ENCODE measurements around the gene GDF10. TPM values are rescaled to one million over a fixed set of nuclear protein-coding genes. Genes with fewer than 3 reads are reported as not detected.

GDF10 gene
- total and polyA plus RNA-seq, 2 of the 13 experiments (the other 11 are each of a cell fraction or from before 2014, with no cell fraction given) = 0.03 TPM; not detected in 1

GRCh38 chr10:47359626-47360418 is 59.8 kb downstream of the GDF10 start:
- Histone ChIP-seq H3K27me3 (ENCODE audit: control insufficient read depth in 1 of 2, insufficient read depth in 2 of 2, low read length in 2 of 2) (peaks cover 0 to 2% of the 10 kb centered on the region in 2 experiments; a peak in 1 of 5 replicates), H3K4me2 (ENCODE audit: low read depth, low read length) (no peak overlapping the region), H3K9ac (ENCODE audit: insufficient read depth, low read depth, low read length) (no peak overlapping the region), H2AFZ (ENCODE audit: low read length) (no peak overlapping the region), H4K20me1 (ENCODE audit: insufficient read depth, low read length) (no peaks in the 10 kb centered on the region), H3K9me3 (ENCODE audit: low read length) (no peaks in the 10 kb centered on the region), H3K4me3 (replicated peaks in 1 of 3; ENCODE audit: insufficient read depth in 1 of 3, low read depth in 2 of 3, low read length in 3 of 3) (no peak overlapping the region), H3K4me1 (ENCODE audit: insufficient read depth, low read length) (peaks cover 10% of the 10 kb centered on the region; the same call in 1 of the 2 replicates), H3K27ac (ENCODE audit: extremely low read length, insufficient read depth, low read length) (no peak overlapping the region), H3K36me3 (replicated peaks in 1 of 2; ENCODE audit: control insufficient read depth in 1 of 2, insufficient read depth in 2 of 2, low read length in 2 of 2) (no peaks in the 10 kb centered on the region), H3K79me2 (ENCODE audit: insufficient read depth, low read length) (no peaks in the 10 kb centered on the region)
- BruUV-seq (replicated peaks) = no TSS peak
- intact Hi-C loops (cut with micrococcal nuclease; ENCODE audit: unreplicated experiment) = no loop called here
- CTCF ChIA-PET (ENCODE audit: low intra/inter-chr PET ratio, low total read pairs) = no interaction called here
- WGBS (ENCODE audit: low lambda C conversion rate) = 0% methylated on average over 2 of the region's 4 CpGs
- in situ Hi-C loops (cut with HindIII; ENCODE audit: extremely low pct_ligation_motif_present, low pct_unique_long_range_greater_than_20kb) = no loop called here
- ATAC-seq (no peak), DNase-seq (ENCODE audit: low spot score) (no peak), FAIRE-seq (no peak)
- POLR2A ChIA-PET = no interaction called here
- TF ChIP-seq, protein P1, sequence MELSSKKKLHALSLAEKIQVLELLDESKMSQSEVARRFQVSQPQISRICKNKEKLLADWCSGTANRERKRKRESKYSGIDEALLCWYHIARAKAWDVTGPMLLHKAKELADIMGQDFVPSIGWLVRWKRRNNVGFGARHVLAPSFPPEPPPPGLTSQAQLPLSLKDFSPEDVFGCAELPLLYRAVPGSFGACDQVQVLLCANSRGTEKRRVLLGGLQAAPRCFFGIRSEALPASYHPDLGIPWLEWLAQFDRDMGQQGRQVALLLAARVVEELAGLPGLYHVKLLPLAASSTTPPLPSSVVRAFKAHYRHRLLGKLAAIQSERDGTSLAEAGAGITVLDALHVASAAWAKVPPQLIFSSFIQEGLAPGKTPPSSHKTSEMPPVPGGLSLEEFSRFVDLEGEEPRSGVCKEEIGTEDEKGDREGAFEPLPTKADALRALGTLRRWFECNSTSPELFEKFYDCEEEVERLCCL (CRISPR knock-in tag; IDR thresholded peaks at IDR 0.05; ENCODE audit: borderline replicate concordance) = no peak
- TF ChIP-seq MAZ (IDR thresholded peaks at IDR 0.05; ENCODE audit: borderline replicate concordance, low read depth, low read length) = no peak
- TF ChIP-seq MAZ (CRISPR knock-in tag; IDR thresholded peaks at IDR 0.05; ENCODE audit: low read depth) = no peak
- TF ChIP-seq RFX5 (IDR thresholded peaks at IDR 0.05; ENCODE audit: low read depth, low read length) = no peak
- TF ChIP-seq, protein P2, sequence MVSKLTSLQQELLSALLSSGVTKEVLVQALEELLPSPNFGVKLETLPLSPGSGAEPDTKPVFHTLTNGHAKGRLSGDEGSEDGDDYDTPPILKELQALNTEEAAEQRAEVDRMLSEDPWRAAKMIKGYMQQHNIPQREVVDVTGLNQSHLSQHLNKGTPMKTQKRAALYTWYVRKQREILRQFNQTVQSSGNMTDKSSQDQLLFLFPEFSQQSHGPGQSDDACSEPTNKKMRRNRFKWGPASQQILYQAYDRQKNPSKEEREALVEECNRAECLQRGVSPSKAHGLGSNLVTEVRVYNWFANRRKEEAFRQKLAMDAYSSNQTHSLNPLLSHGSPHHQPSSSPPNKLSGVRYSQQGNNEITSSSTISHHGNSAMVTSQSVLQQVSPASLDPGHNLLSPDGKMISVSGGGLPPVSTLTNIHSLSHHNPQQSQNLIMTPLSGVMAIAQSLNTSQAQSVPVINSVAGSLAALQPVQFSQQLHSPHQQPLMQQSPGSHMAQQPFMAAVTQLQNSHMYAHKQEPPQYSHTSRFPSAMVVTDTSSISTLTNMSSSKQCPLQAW (CRISPR knock-in tag; IDR thresholded peaks at IDR 0.05) = no peak
- TF ChIP-seq, protein P3, sequence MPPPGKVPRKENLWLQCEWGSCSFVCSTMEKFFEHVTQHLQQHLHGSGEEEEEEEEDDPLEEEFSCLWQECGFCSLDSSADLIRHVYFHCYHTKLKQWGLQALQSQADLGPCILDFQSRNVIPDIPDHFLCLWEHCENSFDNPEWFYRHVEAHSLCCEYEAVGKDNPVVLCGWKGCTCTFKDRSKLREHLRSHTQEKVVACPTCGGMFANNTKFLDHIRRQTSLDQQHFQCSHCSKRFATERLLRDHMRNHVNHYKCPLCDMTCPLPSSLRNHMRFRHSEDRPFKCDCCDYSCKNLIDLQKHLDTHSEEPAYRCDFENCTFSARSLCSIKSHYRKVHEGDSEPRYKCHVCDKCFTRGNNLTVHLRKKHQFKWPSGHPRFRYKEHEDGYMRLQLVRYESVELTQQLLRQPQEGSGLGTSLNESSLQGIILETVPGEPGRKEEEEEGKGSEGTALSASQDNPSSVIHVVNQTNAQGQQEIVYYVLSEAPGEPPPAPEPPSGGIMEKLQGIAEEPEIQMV (CRISPR knock-in tag; IDR thresholded peaks at IDR 0.05; ENCODE audit: low read depth) = no peak
- TF ChIP-seq USF2 (IDR thresholded peaks at IDR 0.05; ENCODE audit: low read depth, low read length) = no peak
- TF ChIP-seq USF2 (CRISPR knock-in tag; IDR thresholded peaks at IDR 0.05; ENCODE audit: borderline replicate concordance) = no peak
- TF ChIP-seq KDM3A (CRISPR knock-in tag; IDR thresholded peaks at IDR 0.05; ENCODE audit: low read depth) = no peak
- TF ChIP-seq ZSCAN9 (CRISPR knock-in tag; IDR thresholded peaks at IDR 0.05; ENCODE audit: borderline replicate concordance) = no peak
- TF ChIP-seq, protein P4, sequence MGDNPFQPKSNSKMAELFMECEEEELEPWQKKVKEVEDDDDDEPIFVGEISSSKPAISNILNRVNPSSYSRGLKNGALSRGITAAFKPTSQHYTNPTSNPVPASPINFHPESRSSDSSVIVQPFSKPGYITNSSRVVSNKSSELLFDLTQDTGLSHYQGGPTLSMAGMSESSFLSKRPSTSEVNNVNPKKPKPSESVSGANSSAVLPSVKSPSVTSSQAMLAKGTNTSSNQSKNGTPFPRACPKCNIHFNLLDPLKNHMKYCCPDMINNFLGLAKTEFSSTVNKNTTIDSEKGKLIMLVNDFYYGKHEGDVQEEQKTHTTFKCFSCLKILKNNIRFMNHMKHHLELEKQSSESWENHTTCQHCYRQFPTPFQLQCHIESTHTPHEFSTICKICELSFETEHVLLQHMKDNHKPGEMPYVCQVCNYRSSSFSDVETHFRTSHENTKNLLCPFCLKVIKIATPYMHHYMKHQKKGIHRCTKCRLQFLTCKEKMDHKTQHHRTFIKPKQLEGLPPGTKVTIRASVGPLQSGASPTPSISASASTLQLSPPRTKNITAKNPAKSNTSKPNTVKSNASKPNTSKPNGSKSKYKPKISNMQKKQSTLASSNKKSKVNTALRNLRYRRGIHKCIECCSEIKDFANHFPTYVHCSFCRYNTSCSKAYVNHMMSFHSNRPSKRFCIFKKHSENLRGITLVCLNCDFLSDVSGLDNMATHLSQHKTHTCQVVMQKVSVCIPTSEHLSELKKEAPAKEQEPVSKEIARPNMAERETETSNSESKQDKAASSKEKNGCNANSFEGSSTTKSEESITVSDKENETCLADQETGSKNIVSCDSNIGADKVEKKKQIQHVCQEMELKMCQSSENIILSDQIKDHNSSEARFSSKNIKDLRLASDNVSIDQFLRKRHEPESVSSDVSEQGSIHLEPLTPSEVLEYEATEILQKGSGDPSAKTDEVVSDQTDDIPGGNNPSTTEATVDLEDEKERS (CRISPR knock-in tag; IDR thresholded peaks at IDR 0.05) = no peak
- TF ChIP-seq ZNF496 (CRISPR knock-in tag; IDR thresholded peaks at IDR 0.05; ENCODE audit: insufficient replicate concordance) = no peak
- no peak for TF ChIP-seq AKAP8 (CRISPR knock-in tag; IDR thresholded peaks at IDR 0.05)

All from HepG2 (cell line).